HAP-1 (cell line): ENCODE results near the gene HDAC4.

Experiments used
- DNase-seq, 2 experiments: peaks; one replicate each; pipeline ENCODE4 v3.0.0-alpha.2; 2016 to 2020; ENCODE audit warnings: low spot score in 2 of 2
- H3K27me3 ChIP-seq: fragments of 250-450 bp; sonication (Bioruptor Pico); 2 replicates; pipeline ENCODE4 v1.5.1; 2020; ENCODE audit warnings: low read depth, mild to moderate bottlenecking, moderate library complexity
- H3K36me3 ChIP-seq: fragments of 250-450 bp; sonication (Bioruptor Pico); replicated peaks from 2 replicates; pipeline ENCODE4 v1.5.1; 2020; ENCODE audit warnings: mild to moderate bottlenecking
- H3K4me1 ChIP-seq: fragments of 250-450 bp; sonication (Bioruptor Pico); 2 replicates; pipeline ENCODE4 v1.5.1; 2020; ENCODE audit warnings: mild to moderate bottlenecking
- H3K4me3 ChIP-seq: fragments of 250-450 bp; sonication (Bioruptor Pico); 2 replicates; pipeline ENCODE4 v1.5.1; 2020; ENCODE audit warnings: mild to moderate bottlenecking, moderate library complexity
- H3K9me3 ChIP-seq: fragments of 250-450 bp; sonication (Bioruptor Pico); 2 replicates; pipeline ENCODE4 v1.5.1; 2020; ENCODE audit warnings: mild to moderate bottlenecking, moderate library complexity
- in situ Hi-C: fragments of 300-500 bp; cut with MboI; formaldehyde crosslinking; loops from 3 replicates; pipeline ENCODE4 v1.14.3; 2020; ENCODE audit warnings: low sequenced_read_pairs, inconsistent platforms, mixed read lengths

HDAC4 gene

DNA sequence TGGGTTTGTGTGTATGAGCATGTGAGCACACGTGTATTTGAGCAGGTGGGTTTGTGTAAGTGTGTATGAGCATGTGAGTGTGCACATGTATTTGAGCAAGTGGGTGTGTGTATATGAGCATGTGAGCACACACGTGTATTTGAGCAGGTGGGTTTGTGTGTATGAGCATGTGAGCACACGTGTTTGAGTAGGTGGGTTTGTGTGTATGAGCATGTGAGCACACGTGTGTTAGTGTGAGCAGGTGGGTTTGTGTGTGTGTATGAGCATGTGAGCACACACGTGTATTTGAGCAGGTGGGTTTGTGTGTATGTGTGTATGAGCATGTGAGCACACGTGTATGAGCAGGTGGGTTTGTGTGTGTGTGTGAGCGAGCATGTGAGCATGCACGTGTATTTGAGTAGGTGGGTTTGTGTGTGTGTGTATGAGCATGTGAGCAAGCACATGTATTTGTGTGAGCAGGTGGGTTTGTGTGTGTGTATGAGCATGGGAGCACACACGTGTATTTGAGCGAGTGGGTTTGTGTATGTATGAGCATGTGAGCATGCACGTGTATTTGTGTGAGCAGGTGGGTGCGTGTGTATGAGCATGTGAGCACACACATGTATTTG, 383.2 kb downstream of the HDAC4 start:
- H3K4me3 ChIP-seq, result no peak overlapping the region
- in situ Hi-C loops, result no loop called here
- H3K4me1 ChIP-seq, result no peaks in the 10 kb centered on the region
- no peak for DNase-seq
- no peaks in the 10 kb centered on the region for H3K9me3 ChIP-seq
- no peaks in the 10 kb centered on the region for H3K36me3 ChIP-seq
- H3K27me3 ChIP-seq, result peaks cover 5% of the 10 kb centered on the region; the same call in 1 of the 2 replicates

DNA sequence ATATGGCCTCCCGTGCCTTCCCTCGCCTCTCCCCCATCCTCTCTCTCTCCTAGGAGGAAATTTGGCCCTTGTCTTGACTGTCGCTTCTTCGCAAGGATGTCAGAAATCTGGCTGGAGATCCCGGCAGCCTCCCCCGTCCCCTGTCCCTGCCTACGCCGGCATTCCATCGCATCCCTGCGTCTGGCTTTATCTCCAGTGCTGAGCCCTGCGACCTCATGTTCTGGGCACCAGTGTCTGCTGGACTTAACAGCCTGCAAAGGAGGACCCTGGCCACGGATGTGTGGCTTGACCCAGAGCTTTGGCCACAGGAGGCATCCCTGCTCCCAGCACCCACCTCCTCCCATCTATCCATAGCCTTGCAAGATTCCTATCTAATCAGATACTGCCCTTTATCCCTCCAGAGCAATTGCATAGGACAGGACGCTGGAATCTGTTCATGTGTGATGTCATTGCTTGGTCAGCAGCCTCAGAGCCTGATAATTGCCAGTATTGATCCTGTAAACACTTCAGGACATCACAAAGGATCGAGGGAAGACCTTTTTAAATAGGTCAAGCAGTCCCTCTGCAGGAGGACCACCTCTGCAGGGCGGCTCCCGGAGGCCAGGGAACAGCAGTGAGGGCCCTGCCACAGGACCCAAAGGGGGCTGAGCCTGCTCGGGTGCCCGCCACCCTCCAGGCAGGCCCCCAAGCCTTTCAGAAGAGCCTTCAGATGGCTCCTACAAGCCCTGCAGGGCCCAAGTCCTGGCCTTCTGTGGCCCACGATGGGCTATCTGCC, 384.7 kb downstream of the HDAC4 start:
- Histone ChIP-seq H3K4me3 (no peak overlapping the region), H3K4me1 (no peaks in the 10 kb centered on the region), H3K36me3 (no peaks in the 10 kb centered on the region), H3K9me3 (no peaks in the 10 kb centered on the region), H3K27me3 (no peaks in the 10 kb centered on the region)
- DNase-seq, result no peak
- in situ Hi-C loops, result no loop called here

DNA sequence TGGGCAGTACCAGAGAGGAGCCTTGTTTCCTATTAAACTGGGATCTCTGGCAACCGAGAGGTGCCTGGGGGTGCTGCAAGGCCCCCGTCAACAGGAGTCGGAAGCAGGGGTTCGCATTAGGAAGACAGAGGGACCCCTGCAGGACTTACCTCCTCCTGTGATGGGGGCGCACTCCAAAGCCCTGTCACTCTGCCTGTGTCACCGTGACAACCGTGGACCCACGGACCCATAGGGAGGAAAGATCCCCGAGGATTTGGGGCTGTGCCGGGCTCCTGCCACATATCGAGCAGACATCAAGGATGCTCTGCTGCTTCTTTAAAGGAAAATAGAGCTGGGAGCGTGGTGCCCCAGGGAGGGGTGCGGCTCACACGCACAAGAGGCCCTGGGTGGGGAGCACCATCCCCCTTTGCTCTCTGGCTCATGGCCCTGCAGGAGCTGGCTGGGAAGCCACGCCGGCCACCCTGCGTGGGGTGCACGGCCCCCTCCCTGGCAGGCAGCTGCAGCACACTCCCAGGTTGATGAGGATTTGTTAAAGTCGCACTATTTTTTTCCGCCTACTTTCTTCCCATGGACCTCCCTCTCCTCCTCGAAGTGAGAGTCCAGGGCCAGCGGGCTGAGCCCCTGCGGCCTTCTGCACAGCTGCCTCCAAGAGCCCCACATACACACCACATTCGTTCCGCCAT, 385.5 kb downstream of the HDAC4 start:
- H3K27me3 ChIP-seq, result no peaks in the 10 kb centered on the region
- in situ Hi-C loops, result no loop called here
- no peaks in the 10 kb centered on the region for H3K4me1 ChIP-seq
- no peak overlapping the region for H3K4me3 ChIP-seq
- DNase-seq, result no peak
- no peaks in the 10 kb centered on the region for H3K9me3 ChIP-seq
- no peaks in the 10 kb centered on the region for H3K36me3 ChIP-seq

DNA sequence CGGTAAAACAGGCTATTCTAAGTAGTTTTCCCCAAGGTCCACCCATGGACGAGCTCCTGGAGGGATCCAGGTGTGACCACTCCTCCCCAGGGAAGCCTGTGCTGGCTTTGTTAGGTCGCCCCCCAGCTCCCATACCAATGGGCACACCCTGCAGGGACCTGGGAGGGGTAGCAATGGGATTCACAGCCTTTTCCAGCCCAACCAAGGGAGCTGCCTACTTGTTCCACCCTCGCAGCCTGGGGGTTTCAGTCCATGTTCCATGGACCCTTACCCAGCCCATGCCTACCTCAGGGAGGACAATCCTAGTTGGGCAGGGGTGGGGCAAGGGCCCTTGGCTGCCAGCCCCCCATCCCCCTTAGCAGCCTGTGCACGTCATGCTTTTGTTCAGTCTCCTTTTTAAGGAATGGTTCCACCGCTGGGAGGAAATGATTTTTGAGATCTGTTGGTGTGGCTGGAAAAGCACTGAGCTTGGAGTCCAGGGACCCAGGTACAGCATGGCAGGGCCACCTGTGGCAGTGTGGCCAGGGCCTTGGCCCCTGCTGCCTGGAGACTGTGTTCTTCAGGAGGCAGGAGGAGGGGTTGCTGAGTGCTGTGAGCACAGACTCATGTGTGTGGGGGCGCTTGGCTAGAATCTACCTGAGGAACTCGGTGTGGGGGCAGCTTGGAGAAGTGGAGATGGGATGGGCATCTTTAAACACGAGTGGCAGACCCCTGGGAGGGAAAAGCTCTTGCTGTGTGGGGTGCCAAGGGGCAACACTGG, 386.2 kb downstream of the HDAC4 start:
- no peak for DNase-seq
- in situ Hi-C loops, result no loop called here
- peaks cover 7% of the 10 kb centered on the region for H3K27me3 ChIP-seq
- no peaks in the 10 kb centered on the region for H3K36me3 ChIP-seq
- H3K4me1 ChIP-seq, result no peaks in the 10 kb centered on the region
- H3K9me3 ChIP-seq, result no peaks in the 10 kb centered on the region
- no peak overlapping the region for H3K4me3 ChIP-seq

DNA sequence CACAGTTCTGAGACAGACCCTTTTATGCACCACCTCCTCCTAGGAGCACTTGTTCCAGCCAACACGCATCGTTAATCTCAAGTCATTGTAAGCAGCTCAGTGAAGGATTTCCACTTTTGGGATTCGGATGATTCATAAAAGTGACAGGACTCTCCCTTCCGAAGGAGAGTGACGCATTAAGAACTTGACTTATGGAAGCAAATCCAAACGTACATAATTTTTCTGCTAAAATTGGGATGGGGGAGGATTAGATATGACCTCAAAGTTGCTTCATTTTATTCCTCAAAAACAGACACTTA, 387.2 kb downstream of the HDAC4 start:
- in situ Hi-C loops, result no loop called here
- Histone ChIP-seq H3K4me3 (no peak overlapping the region), H3K36me3 (no peaks in the 10 kb centered on the region), H3K9me3 (no peaks in the 10 kb centered on the region), H3K4me1 (no peaks in the 10 kb centered on the region), H3K27me3 (peaks cover 16% of the 10 kb centered on the region)
- DNase-seq, result no peak

DNA sequence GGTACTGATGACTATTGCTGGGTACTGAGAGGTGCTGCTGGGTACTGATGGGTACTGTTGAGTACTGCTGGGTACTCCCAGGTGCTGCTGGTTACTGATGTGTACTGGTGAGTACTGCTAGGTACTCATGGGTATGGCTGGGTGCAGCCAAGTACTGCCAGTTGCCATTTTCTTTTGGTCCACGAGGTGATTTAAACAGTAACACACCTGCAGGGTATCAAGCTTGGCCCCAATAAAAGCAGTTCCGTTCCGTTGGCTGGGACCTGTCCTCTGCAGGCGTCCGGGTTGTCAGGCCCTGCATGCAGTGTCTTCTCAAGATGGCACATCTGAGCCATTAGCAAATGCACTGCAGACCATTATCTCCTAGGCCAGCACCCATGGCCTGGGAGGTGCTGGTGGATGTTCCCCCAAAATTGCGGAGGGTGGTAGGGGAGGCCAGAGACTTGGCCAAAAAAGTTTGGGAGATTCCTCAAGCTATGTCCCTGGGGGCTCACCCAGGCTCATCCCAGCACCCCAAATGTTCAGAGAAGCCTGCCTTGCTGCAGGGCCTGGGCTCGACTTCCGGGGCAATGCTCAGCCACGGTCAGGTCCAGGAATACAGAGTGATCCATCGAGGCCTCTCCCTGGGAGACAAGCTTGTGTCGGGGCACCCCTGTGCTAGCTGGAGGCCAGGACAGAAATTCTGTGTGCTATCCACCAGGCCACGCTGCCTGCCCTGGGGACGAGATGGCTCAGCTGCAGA, 387.7 kb downstream of the HDAC4 start:
- H3K27me3 ChIP-seq, result peaks cover 19% of the 10 kb centered on the region
- DNase-seq, result no peak
- H3K4me3 ChIP-seq, result no peak overlapping the region
- no peaks in the 10 kb centered on the region for H3K4me1 ChIP-seq
- no peaks in the 10 kb centered on the region for H3K9me3 ChIP-seq
- in situ Hi-C loops, result no loop called here
- no peaks in the 10 kb centered on the region for H3K36me3 ChIP-seq

DNA sequence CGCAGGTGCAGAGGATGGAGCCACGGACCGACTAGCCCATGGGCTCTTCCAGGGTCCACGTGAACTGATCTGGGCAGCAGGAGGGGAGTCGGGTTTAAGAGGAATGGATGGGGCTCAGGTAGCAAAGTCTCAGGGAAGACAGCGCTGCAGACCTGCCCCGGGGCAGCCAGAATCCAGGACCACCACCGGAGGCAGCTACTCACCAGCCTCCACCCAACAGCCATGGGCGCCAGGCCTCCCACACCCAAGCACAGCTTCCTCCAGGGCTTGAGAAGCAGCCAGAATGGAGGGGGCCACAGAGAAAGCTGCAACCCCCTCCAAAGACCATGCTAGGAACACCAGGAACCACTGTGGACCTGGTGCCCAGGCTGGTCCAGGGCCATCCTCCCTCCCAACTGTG, 388.6 kb downstream of the HDAC4 start:
- no peak for DNase-seq
- in situ Hi-C loops, result no loop called here
- H3K27me3 ChIP-seq, result peaks cover 28% of the 10 kb centered on the region
- H3K36me3 ChIP-seq, result no peaks in the 10 kb centered on the region
- no peak overlapping the region for H3K4me3 ChIP-seq
- H3K4me1 ChIP-seq, result no peaks in the 10 kb centered on the region
- no peaks in the 10 kb centered on the region for H3K9me3 ChIP-seq

DNA sequence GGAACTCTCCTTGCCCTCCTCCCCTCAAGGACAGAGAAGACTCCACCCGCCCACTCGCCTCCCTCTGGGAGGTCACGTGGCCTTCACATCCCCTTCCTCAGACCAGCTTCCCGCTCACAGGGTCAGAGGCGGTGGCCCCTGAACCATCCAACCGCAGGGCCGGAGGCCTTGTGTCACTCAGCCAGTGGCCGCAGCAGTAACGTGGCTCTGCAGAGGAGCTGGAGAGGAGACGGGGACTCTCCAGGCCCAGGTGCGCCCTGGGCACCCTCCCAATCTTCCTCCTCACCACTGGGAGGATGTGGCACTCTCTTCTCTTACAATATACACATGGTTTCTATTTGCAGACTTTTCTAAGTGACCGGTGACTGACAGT, 391.2 kb downstream of the HDAC4 start:
- in situ Hi-C loops, result no loop called here
- Histone ChIP-seq H3K4me1 (no peaks in the 10 kb centered on the region), H3K36me3 (no peaks in the 10 kb centered on the region), H3K27me3 (peaks cover 53% of the 10 kb centered on the region), H3K4me3 (no peak overlapping the region), H3K9me3 (no peaks in the 10 kb centered on the region)
- no peak for DNase-seq

DNA sequence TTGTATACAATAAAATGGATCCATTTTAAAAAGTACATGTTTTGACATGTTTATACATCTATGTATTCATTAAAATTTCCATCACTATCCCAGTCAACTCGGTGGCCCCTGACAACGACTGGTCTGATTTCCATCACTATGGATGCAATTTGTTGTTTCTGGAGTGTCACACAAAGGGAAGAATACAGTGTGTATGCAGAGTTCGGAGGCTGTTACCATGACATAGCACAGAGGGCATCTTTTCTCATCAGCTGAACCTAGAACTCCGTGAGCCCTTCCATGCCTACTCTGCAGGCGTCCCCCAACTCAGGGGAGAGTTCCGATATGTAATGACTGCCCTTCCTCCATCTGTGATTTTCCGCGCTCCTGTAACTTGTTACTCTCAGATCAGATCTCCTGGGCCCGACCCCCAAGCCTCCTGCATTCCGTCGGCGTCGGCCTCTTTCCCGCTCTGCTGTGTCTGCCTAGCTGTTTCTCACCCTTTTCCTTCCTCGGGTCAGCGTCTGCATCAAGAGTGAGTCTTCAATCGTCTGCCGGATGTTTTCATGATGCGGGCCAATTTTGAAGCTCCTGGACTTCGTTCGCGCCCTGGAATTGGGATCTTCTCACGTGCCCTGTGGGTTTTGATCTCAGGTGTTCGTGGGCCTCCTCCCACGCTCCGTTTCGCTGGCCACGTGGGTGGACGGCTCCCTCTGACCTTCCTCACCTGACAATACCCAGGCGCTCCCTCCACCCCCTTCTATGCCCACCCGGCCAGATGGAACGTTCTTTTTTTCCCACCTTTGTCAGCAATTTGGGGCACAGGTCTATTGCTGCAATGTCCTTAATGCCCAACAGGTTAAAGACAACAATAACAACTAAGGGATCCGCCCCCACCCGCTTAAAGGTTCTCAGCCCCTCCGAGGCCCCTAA, 391.9 kb downstream of the HDAC4 start:
- Histone ChIP-seq H3K4me3 (no peak overlapping the region), H3K27me3 (peaks cover 58% of the 10 kb centered on the region), H3K36me3 (no peaks in the 10 kb centered on the region), H3K9me3 (no peaks in the 10 kb centered on the region), H3K4me1 (no peaks in the 10 kb centered on the region)
- no peak for DNase-seq
- in situ Hi-C loops, result no loop called here

DNA sequence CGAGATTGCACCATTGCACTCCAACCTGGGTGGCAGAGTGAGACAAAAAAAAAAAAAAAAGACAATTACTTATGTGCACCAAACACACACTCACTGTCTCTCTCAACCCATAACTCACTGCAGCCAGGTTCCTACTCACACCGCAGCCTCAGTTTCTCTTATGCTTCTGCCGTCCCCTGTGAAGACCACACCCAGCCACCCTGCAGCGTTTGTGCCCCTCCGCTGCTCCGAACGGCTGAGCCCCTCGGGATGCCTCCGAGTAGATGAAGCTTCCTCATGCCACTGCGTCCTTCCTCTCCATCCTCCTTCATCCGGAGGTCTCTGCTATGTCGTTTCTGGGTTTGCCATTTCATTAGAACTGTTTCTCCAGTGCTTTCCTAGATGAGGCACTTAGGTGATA, 392.8 kb downstream of the HDAC4 start:
- Histone ChIP-seq H3K4me3 (no peak overlapping the region), H3K9me3 (no peaks in the 10 kb centered on the region), H3K36me3 (no peaks in the 10 kb centered on the region), H3K4me1 (no peaks in the 10 kb centered on the region), H3K27me3 (peaks cover 58% of the 10 kb centered on the region)
- DNase-seq, result no peak
- in situ Hi-C loops, result no loop called here

DNA sequence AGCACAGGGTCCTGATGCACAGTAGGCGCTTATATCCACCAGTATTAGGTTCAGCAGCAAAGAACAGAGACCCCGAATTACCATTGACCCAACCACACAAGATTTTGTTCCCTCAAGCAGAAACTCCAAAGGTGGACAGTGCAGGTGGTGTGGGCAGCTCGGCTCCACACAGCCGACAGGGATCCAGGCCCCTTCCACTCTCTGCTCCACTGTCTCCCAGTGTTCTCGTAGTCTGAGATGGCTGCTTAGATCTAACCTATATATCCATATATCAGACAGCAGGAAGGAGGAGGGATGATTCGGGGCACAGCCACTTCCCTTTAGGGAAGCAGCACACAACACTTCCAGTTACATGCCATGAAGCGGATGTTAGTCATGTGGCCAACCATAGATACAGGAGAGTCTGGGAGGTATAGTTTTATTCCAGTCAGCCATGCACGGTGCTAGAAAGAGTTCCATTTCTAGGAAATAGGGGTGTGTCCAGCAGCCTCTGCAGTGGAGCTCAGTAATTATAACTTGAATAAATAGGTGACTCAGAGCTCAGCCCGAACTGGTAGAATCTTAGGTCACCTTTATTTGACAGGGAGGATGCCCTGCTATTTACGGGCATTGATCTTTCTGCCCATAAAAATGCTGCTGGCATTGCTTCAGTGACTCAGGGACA, 394.1 kb downstream of the HDAC4 start:
- in situ Hi-C loops, result no loop called here
- no peaks in the 10 kb centered on the region for H3K4me1 ChIP-seq
- H3K36me3 ChIP-seq, result no peaks in the 10 kb centered on the region
- H3K4me3 ChIP-seq, result no peak overlapping the region
- no peak for DNase-seq
- no peaks in the 10 kb centered on the region for H3K9me3 ChIP-seq
- H3K27me3 ChIP-seq, result peaks cover 58% of the 10 kb centered on the region

DNA sequence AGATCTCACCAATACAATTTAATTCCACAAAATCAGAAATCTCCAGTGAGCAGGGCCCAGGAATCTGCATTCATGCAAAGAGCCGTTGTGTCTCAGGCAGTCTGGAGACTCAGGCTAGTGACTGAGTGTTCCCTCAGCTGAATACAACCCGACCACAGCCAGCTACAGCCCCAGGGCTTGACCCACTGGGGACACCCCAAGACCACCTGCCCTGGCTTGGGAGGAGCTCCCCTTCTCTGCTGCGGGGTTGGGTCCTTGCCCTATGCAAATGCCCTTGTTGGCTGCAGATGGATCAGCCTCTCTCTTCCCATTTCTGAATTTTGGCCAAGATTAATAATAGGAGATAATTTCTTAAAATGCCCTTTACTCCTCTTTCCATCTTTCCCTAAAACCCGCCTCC, 395.2 kb downstream of the HDAC4 start:
- no peak for DNase-seq
- in situ Hi-C loops, result no loop called here
- no peaks in the 10 kb centered on the region for H3K36me3 ChIP-seq
- no peaks in the 10 kb centered on the region for H3K4me1 ChIP-seq
- no peaks in the 10 kb centered on the region for H3K9me3 ChIP-seq
- peaks cover 58% of the 10 kb centered on the region for H3K27me3 ChIP-seq
- no peak overlapping the region for H3K4me3 ChIP-seq
